ENCODE measurements around the gene CCNL2. TPM values are rescaled to one million over a fixed set of nuclear protein-coding genes. Genes with fewer than 3 reads are reported as not detected.
"Not testable (repeated sequence)": the region's sequence is repeated elsewhere in the genome, so short reads cannot be mapped to it uniquely, and the experiment has no call there.

CCNL2 gene
- total RNA-seq, 1 experiment from 2014 or later = 35.2 TPM

DNA sequence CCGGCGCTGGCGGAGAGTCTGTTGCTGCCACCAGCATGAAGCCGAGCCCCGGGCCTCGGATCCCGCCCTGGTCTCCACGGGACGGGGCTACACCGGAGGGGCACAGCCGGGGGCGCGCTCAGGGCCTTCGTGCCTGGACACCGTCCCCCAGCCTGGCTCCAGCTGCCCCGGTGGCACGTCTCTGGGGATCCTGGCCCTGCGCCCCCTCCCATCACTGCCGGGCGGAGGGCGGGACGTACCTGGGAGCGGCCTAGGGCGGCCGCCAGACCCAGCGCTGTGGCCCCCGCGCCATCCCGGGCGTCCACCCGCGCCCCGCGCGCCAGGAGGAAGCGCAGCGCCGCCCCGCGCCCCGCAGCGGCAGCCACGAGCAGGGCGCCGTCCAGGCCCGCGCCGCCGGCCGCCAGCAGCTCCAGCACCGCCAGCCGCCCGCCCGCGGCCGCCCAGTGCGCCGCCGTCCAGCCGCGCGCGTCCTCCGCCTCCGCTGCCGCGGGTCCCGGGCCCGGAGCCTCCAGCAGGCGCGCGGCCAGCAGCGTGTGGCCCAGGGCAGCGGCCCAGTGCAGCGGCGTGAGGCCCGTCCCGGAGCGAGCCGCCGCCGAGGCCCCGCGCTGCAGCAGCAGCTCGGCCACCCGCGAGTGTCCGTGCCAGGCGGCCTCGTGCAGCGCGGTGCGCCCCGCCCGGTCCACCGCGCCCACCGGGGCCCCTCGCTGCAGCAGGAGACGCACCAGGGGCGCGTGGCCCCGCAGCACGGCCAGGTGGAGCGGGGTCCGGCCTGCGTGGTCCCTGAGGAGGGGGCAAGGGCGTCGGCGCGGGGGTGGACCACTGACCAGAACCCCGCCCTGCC, 20.9 kb upstream of the CCNL2 start:
- no peak for DNase-seq (ENCODE audit: low read depth)

DNA sequence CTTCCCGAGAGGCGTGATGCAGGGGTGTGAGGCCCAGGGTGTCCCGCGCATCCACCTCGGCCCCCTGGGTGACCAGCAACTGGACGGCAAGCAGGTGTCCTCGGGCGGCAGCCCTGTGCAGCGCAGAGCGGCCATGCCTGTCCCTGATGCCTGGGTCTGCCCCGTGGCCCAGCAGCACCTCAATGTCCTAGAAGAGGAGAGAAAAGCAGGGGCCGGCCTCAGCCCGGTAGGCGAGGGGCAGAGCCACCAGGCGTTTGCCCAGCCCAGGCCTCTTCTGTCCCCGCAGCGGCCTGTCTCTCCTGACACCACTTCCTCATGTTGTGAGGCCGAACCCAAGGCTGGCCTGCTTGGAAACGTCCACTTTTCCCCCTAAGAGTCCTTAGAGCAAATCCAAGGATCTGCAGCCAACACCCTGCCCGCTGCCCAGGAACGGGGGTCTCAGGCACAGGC, 20.3 kb upstream of the CCNL2 start:
- DNase-seq (ENCODE audit: low read depth) = no peak

DNA sequence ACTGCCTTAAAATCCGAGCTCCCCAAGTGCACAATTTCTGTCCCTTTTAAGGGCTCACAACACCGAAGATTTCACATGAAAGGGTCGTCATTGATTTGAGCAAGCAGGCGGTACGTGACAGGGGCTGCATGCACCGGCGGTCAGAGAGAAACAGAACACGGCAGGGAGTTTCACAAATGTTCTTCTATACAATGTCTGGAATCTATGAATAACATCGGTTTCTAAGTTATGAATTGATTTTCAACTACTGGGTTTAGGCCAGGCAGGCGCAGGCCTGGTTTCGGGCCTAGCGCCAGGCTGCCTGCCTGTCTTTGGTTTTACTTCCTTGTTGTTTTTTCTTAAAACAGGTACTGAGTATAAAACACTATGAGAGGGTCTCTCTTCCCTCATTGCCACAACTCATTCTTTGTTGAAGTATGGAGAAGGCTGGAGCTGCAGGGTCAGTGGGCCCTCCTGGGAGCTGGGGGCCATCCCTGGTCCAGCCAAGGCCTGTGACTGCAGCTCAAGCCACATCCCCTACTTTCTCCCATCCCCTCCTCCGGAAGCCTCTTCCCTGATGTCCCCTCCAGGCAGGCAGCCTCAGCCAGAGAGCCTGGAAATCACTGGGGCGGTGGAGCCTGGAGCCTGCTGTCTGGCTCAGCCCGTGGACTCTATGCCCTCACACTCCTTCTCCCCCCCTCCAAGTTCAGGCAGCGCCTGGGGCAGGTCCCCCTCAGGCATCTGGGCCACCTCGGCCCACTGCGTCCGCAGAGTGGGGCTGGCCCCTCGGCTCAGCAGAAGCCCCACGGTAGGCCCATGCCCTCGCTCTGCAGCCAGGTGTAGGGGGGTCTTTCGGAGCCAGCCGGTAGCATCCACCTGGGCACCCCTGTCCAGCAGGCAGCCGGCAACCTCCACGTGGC, 19.6 kb upstream of the CCNL2 start:
- no peak for DNase-seq (ENCODE audit: low read depth)

DNA sequence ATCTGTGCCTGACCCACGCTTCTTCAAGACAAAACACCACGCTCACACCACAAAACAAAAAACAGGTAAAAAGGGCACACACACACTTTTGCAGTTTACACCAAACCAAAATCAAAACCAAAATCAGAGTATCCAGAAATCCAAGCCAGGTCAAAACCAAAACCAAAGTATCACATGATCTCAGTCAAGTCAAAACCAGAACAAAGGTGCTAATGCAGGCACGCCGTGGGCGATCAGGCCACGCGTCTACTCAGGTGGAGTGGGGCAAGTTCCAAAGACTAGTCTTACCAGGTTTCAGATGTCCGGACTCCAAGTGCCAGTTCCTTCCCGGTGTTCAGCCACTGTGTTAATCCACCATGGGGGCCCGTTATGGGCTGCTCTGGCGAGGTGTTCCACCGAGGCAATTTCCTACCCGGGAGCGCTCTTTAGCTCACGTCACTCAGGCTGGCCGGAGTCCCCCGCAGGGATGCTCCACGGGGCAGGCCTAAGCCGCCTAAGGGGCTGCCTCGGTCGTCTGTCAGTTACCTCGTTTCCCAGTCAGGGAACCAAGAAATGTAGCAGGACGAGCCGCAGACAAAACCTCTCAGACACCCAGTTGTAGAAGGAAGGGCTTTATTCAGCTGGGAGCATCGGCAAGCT, 18.8 kb upstream of the CCNL2 start:
- DNase-seq (ENCODE audit: low read depth) = not testable (repeated sequence)

DNA sequence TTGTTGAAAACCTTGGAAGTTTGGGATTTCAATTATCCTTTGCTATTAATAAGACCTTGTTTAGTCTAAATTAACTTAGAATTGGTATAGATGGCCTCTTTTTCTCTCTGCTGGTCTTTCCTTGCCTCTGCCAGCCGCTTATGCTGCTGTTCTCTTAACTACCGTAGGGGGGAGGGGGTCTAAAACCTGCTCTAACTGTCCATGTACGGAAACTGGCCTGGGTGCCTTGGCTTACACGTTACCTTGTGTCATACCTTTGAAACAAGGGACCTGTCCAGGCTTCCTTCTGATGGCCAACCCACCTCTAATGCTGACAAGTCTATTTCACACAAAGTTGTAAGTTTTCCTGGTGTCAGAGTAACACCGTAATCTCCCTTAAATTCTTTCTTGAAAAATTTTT, 18.3 kb upstream of the CCNL2 start:
- not testable (repeated sequence) for DNase-seq (ENCODE audit: low read depth)

DNA sequence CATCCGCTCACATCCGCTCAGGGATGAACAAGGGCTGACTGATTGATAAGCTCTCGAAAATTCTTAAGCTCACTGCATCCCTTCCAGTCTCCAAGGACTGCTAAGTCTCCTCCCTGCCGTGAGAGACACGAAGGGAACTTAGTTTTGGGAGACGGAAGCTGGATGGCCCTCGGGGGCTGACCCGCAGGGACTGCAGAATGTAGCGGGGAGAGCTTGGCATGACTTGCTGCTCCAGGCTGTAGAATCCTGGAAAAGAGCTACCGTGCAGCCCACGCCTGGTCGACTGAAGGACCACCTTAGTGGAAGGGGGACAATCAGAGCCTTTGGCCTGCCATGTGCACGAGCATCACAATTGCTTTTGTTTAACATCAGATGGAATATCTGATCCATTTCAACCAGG, 16.6 kb upstream of the CCNL2 start:
- peak; percentile 29 for DNase-seq (ENCODE audit: low read depth)

DNA sequence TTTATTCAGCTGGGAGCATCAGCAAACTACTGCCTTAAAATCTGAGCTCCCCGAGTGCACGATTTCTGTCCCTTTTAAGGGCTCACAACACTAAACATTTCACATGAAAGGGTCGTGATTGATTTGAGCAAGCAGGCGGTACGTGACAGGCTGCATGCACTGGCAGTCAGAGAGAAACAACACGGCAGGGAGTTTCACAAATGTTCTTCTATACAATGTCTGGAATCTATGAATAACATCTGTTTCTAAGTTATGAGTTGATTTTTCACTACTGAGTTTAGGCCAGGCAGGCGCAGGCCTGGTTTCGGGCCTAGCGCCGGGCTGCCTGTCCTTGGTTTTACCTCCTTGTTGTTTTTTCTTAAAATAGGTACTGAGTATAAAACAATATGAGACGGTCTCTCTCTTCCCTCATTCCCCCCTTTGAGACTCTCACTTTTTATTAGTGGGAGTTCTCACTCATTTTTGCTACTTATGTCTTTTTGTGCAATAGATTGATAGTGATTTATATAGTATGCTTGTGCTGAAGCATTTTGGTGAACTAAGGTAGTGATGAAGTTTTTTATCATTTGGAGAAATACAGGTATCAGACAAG, 13.3 kb upstream of the CCNL2 start:
- DNase-seq (ENCODE audit: low read depth) = not testable (repeated sequence)

DNA sequence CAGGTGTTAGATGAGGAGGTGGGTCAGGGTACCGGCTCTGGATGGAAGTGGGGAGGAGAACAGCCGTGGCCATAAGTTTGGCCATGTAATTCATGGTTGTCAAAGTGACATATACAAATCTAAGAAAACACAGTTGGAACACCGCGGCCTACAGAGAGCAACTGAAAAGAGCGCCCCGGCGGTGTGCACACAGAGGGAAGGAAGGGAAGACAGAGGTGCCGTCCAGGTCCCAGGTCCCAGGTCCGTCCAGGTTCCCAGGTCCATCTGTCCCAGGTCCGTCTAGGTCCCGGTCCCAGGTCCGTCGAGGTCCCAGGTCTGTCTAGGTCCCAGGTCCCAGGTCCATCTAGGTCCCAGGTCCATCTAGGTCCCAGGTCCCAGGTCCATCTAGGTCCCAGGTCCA, 12.5 kb upstream of the CCNL2 start:
- no peak for DNase-seq (ENCODE audit: low read depth)

DNA sequence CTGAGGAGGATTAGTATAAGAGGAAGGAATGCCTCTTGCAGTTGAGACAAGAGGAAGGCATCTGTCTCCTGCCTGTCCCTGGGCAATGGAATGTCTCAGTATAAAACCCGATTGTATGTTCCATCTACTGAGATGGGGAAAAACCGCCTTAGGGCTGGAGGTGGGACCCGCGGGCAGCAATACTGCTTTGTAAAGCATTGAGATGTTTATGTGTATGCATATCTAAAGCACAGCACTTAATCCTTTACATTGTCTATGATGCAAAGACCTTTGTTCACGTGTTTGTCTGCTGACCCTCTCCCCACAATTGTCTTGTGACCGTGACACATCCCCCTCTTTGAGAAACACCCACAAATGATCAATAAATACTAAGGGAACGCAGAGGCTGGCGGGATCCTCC, 11.1 kb upstream of the CCNL2 start:
- not testable (repeated sequence) for DNase-seq (ENCODE audit: low read depth)

DNA sequence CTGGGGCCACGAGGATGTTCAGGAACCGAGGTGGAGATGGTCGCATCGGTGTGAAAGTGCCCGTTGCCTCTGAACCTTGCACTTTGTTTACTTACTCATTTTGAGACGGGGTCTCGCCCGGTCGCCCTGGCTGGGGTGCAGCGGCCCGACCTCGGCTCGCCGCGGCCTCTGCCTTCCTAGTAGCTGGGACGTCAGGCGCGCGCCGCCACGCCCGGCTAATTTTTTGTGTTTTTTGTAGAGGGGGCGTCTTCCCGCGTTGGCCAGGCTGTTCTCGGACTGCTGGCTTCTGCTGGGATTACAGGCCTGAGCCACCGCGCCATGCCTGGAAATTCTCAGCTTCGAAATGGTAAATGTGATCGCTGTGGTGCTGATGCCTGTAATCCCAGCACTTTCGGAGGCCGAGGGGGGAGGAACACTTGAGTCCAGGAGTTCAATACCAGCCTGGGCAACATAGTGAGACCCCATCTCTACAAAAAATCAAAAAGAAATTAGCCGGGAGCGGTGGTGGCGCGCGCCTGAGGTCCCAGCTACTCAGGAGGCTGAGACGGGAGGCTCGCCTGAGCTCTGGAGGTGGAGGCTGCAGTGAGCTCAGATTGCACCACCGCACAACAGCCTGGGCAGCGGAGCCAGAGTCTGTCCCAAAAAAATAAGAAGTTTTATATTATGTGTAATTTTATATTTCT, 8.6 kb upstream of the CCNL2 start:
- peak; percentile 36 for DNase-seq (ENCODE audit: low read depth)

DNA sequence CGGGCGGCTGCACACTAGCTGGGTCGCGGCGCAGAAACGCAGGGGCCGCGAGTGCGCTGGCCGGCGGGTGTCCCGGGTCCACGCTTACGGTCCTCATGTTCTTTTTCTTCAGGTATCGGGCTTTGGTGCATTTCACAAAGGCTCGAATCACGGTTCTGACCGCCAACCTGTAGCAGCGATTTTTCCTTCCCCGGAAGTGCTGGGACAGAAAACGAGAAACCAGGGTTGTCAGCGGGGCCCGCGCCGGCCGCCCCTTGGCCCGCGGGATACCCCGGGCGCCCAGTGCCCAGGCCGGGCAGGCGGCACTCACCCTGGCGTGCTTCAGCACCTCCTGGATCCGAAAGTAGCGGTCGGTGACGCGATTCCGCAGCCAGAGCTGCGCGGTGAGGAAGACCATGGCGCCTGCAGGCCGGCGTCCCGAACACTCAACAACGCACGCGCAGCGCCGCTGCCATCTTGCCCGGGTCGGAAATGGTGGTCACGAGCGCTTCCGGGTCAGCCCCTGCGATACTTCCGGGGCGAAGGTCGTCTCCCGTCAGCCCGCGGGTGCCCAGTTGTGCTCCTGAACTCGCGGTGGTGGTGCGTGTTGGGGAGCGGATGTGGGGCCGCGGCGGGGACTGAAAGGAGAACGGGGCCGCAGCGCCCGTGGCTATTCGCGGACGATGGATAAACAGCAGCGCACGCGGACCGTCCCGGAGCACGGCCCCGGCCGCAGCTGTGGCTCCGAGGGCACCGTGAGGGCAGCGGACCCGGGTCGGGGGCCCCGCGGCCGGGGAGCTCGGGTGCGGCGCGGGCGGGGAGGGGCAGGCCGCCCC, 7.9 kb upstream of the CCNL2 start, which contains the start of gene MRPL20:
Gene MRPL20, minus strand, starts transcription at position 473 of the 815 bp plus-strand sequence. Its CDS starts 76 bp downstream, at position 397.
- peak; percentile 91 for DNase-seq (ENCODE audit: low read depth)

DNA sequence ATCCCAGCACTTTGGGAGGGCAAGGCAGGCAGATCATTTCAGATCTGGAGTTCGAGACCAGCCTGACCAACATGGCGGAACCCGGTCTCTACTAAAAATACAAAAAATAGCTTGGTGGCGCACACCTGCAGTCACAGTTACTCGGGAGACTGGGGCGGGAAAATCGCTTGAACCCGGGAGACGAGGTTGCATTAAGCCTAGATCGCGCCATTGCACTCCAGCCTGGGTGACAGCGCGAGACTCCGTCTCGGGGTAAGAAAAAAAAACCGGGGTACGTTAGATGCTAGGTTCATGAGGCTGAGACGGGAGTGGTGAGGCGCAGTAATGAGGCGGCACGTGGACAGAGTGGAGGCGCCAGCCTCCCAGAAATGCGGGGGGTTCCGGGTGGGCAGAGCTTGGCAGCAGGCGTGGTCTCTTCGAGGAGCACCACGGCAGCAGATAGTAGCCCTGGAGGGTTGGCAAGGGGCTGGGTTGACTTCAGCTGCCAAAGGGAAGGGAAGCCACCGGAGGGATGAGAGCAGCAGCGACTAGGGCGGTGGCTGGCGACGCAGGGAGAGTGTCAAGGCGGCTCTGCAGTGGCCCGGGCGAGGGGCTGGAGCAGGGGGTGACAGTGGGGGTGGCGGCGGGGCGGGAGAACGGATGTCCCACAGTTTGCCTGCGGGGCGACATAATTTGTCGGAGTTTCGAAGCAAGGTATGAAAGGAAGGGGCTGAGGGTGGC, 7.1 kb upstream of the CCNL2 start:
- no peak for DNase-seq (ENCODE audit: low read depth)

DNA sequence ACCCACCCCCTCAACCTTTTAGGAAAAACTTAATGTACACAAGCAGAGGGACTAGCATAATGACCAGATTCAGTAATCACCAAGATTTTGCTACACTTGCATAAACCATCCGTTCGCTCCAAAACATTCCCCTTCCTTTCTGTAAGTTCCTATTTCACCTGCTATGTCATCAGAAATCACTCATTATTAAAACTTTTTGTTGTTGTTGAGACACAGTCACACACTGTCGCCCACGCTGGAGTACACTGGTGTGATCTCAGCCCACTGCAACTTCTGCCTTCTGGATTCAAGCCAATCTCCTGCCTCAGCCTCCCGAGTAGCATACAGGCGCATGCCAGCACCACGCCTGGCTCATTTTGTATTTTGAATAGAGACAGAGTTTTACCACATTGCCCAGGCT, 4.5 kb upstream of the CCNL2 start:
- DNase-seq (ENCODE audit: low read depth) = no peak

DNA sequence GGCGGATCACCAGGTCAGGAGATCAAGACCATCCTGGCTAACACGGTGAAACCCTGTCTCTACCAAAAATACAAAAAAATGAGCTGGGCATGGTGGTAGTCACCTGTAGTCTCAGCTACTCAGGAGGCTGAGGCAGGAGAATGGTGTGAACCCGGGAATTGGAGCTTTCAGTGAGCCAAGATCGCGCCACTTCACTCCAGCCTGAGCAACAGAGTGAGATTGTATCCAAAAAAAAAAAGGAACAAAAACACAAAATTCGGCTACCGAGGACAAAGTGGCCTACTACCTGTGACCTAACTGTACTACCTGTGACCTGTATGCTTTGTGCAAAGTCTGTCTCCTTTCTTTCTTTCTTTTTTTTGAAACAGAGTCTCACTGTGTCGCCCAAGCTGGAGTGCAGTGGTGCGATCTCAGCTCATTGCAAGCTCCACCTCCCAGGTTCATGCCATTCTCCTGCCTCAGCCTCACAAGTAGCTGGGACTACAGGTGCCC, 3.8 kb upstream of the CCNL2 start:
- DNase-seq (ENCODE audit: low read depth) = not testable (repeated sequence)

DNA sequence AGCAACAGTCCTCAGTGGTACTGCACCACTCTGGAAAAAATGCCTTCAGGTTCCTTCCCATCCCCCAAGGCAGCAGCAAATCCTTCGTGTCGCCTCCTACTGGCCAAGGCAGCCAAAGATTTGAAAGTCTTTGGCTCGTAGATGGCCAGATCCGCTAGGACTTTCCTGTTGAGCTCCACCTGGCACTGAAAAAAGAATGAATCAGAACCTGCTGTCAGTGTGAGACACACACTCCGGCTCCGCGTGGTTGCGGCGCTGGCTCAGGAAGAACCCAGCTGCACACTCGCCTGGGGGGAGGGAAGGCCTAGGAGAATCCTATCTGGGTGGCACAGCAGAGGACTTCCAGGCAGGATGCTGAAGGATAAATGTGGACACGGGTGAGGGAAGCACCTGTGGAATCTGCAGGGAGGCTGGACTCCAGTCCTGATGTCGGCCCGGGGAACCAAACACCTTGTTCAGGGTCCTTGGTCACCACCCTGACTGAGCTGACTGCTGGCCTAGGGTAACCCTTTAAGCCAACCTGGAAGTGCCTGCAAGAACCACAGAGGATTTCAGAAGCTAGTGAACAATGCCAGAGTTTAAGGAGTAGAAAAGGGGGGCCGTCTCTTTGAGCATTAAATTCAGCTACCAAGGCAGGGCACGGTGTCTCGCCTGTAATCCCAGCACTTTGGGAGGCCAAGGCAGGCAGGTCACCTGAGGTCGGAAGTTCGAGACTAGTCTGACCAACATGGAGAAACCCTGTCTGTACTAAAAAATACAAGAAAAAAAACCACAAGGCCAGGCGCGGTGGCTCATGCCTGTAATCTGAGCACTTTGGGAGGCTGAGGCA, 3.2 kb upstream of the CCNL2 start:
- peak; percentile 63 for DNase-seq (ENCODE audit: low read depth)

DNA sequence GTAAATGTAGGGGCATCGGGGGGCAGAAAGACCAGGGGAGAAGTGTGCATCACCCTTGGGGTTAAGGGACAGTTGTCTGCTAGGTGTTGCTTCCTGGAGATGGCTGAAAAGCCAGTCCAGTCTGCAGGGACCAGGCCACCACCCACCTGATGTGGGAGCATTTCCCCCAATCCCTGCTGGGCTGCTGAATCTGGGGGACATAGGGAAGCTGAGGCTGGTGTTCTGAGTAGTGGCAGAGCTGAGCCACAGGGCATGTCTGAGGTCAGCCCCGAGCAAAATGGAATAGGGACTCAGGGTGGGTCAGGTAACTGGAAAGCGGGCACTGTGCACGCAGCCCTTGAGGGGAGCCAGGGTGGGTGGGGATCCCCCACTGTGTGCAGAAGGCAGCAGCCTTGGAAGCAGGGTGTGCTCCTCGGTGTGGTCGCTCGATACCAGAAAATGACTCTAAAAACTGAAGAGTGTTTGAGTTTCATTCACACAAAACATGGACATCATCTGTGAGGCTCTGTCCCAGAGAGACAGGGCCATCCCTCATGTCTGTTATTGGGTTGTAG, 2.4 kb upstream of the CCNL2 start:
- DNase-seq (ENCODE audit: low read depth) = no peak

DNA sequence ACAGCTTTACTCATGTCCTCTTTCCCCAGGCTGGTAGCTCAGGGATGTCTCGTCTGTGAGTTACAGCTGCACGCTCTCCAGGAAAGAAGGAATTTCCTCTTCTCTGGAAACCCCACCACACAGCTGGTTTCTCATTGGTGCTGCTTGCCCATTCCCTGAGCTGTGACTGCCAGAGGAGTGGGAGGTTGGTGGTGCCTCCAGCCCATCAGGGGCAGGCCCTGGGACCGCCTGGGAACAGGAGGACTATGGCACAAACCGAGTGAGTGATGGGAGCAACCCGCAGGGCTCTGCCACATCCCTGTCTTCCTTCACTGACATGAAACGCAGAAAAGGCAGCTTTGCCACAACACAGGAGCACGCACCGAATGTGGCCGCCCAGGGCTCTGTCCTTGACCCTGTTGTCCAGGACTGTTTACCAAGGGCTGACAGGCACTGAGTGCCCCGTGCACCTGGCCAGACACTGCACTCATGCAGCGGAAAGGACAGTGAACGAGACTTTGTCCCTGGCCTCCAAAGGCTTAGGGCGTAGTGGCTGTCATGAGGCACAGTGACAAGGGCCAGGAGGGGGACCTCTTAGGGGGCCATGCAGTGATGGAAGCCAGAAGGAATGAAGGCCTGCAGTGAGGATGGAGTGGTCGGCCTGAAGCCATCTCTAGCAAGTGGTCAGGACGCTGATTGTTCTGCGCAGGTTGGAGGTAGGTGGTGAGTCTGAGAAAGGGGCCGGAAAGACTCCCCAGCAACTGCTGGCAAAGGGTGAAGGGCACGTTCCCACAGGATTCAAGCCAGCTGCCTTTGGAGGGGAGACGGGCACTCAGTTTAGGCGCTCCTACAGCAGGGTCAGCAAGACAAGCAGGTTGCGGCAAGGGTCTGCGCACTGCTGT, 1.7 kb upstream of the CCNL2 start:
- DNase-seq (ENCODE audit: low read depth) = no peak

Measured in M059J (cell line).